HCT116 (cell line): Measurements from ENCODE around the gene DMBX1. TPM values are rescaled to one million over a fixed set of nuclear protein-coding genes. Genes with fewer than 3 reads are reported as not detected.

Experiments used
- ATAC-seq: fragments of 200-7000 bp; cut with Tn5 transposase; 2 replicates; pipeline ENCODE4 v1.9.1; 2020; ENCODE audit warnings: mild to moderate bottlenecking, moderate library complexity
- BruUV-seq: library from RNA; stranded (reverse); fragments of 400-500 nt; replicated peaks from 2 replicates; lab custom pipeline; 2021; lab: Mats Ljungman, UMichigan
- CTCF ChIA-PET: fragments of 300-600 bp; sonication (Branson Sonifier 250); formaldehyde crosslinking; loops from one replicate; lab custom pipeline; 2021; ENCODE audit warnings: antibody characterized with exemption; lab: Charles Lee
- POLR2A ChIA-PET: fragments of 300-600, 350-600 bp; sonication (Branson Sonifier 250); formaldehyde crosslinking; loops from one replicate; lab custom pipeline; 2021; ENCODE audit warnings: antibody characterized with exemption; lab: Charles Lee
- RAD21 ChIA-PET, 2 experiments: fragments of 300-600 bp; sonication (Branson Sonifier 250); formaldehyde crosslinking; loops; one replicate each; lab custom pipeline; 2023; ENCODE audit warnings: low total read pairs in 2 of 2; ENCODE audit not compliant: uncharacterized antibody in 2 of 2, unreplicated experiment in 2 of 2, low non-redundant PET in 1 of 2; lab: Charles Lee
- DNase-seq: peaks from one replicate; pipeline ENCODE4 v3.0.0-alpha.2; 2010; ENCODE audit warnings: low read depth, low spot score
- H2AFZ ChIP-seq: fragments of 200-600 bp; shearing (Covaris generic), sonication (generic); 2 replicates; pipeline ENCODE4 v1.6.1; 2017; ENCODE audit warnings: low read depth, mixed run types, mixed read lengths, antibody characterized with exemption, low read length; ENCODE audit not compliant: poor library complexity, severe bottlenecking
- H3K27ac ChIP-seq: 2 replicates; pipeline ENCODE4 v1.5.1; 2012; ENCODE audit warnings: low read depth, low read length
- H3K27me3 ChIP-seq: fragments of 200-600 bp; sonication (generic); 2 replicates; pipeline ENCODE4 v1.6.1; 2016; ENCODE audit warnings: mixed run types, low read length, mixed read lengths; ENCODE audit not compliant: insufficient read depth
- H3K36me3 ChIP-seq, 2 experiments: fragments of 200-500 bp in 1 of 2; fragments of 200-600 bp in 1 of 2; sonication (Bioruptor generic) in 1 of 2; sonication (generic) in 1 of 2; 2 replicates each; pipeline versions ENCODE4 v1.5.1 to v1.6.1; 2014 to 2016; ENCODE audit warnings: low read length in 2 of 2, inconsistent platforms in 1 of 2, mixed read lengths in 1 of 2, mixed run types in 1 of 2; ENCODE audit not compliant: insufficient read depth in 2 of 2, control insufficient read depth in 1 of 2
- H3K4me1 ChIP-seq, 2 experiments: fragments of 200-600 bp in 1 of 2; sonication (generic) in 1 of 2; 2 replicates each; pipeline versions ENCODE4 v1.5.1 to v1.6.1; 2012 to 2017; ENCODE audit warnings: low read length in 2 of 2, inconsistent platforms in 1 of 2, mild to moderate bottlenecking in 1 of 2, mixed read lengths in 1 of 2, mixed run types in 1 of 2, moderate library complexity in 1 of 2; ENCODE audit not compliant: insufficient read depth in 2 of 2, control insufficient read depth in 1 of 2
- H3K4me2 ChIP-seq: fragments of 200-600 bp; sonication (generic); 2 replicates; pipeline ENCODE4 v1.6.1; 2017; ENCODE audit warnings: mixed run types, low read length, mixed read lengths
- H3K4me3 ChIP-seq, 2 experiments: fragments of 200-600 bp in 1 of 2; sonication (generic) in 1 of 2; replicated peaks in 1 of 2; 2 replicates each; pipeline ENCODE4 v1.5.1; 2011 to 2016; ENCODE audit warnings: low read length in 2 of 2, control low read depth in 1 of 2, low read depth in 1 of 2, mild to moderate bottlenecking in 1 of 2, mixed read lengths in 1 of 2, mixed run types in 1 of 2
- H3K79me2 ChIP-seq: fragments of 200-600 bp; sonication (generic); 2 replicates; pipeline ENCODE4 v1.6.1; 2017; ENCODE audit warnings: mild to moderate bottlenecking, mixed run types, low read length, moderate library complexity, mixed read lengths; ENCODE audit not compliant: insufficient read depth
- H3K9ac ChIP-seq: fragments of 200-600 bp; sonication (generic); 2 replicates; pipeline ENCODE4 v1.6.1; 2016; ENCODE audit warnings: low read length, mixed read lengths
- H3K9me2 ChIP-seq: fragments of 200-600 bp; sonication (generic), shearing (Covaris generic); 2 replicates; pipeline ENCODE4 v1.6.1; 2017; ENCODE audit warnings: mixed run types, mild to moderate bottlenecking, moderate library complexity; ENCODE audit not compliant: insufficient read depth
- H3K9me3 ChIP-seq, 2 experiments: fragments of 200-500 bp in 1 of 2; fragments of 200-600 bp in 1 of 2; sonication (Bioruptor generic) in 1 of 2; sonication (generic) in 1 of 2; 2 replicates each; pipeline ENCODE4 v1.6.1; 2014 to 2017; ENCODE audit warnings: low read length in 2 of 2, mixed read lengths in 2 of 2, inconsistent platforms in 1 of 2, low read depth in 1 of 2, mild to moderate bottlenecking in 1 of 2, mixed run types in 1 of 2, moderate library complexity in 1 of 2; ENCODE audit not compliant: control insufficient read depth in 1 of 2, insufficient read depth in 1 of 2
- H4K20me1 ChIP-seq: fragments of 200-600 bp; sonication (generic), shearing (Covaris generic); 2 replicates; pipeline ENCODE4 v1.6.1; 2017; ENCODE audit warnings: mixed run types, mild to moderate bottlenecking, moderate library complexity; ENCODE audit not compliant: insufficient read depth
- ATF3 ChIP-seq: IDR thresholded peaks from 2 replicates; pipeline ENCODE4 v1.6.1; 2012
- CBX3 ChIP-seq: IDR thresholded peaks from 2 replicates; pipeline ENCODE4 v1.6.1; 2012; ENCODE audit warnings: low read depth
- CEBPB ChIP-seq: IDR thresholded peaks from 2 replicates; pipeline ENCODE4 v1.6.1; 2012; ENCODE audit warnings: low read depth
- CTCF ChIP-seq, 3 experiments: fragments of 200-600 bp in 1 of 3; sonication (generic) in 1 of 3; IDR thresholded peaks in 2 of 3; conservative IDR thresholded peaks in 1 of 3; 2 replicates each; pipeline ENCODE4 v1.5.1; 2012 to 2017; ENCODE audit warnings: low read depth in 2 of 3, low read length in 2 of 3, antibody characterized with exemption in 1 of 3, borderline replicate concordance in 1 of 3, control low read depth in 1 of 3, mild to moderate bottlenecking in 1 of 3, mixed read lengths in 1 of 3, mixed run types in 1 of 3, moderate library complexity in 1 of 3; ENCODE audit not compliant: insufficient read depth in 1 of 3
- EGR1 ChIP-seq: IDR thresholded peaks from 2 replicates; pipeline ENCODE4 v1.6.1; 2012; ENCODE audit warnings: low read depth
- ELF1 ChIP-seq: IDR thresholded peaks from 2 replicates; pipeline ENCODE4 v1.6.1; 2012; ENCODE audit warnings: low read depth, borderline replicate concordance
- EZH2 ChIP-seq: fragments of 200-600 bp; sonication (generic); IDR thresholded peaks from 2 replicates; pipeline ENCODE4 v1.6.1; 2017; ENCODE audit warnings: antibody characterized with exemption, mixed run types
- EZH2phosphoT487 ChIP-seq: fragments of 200-600 bp; IDR thresholded peaks from 2 replicates; pipeline ENCODE4 v1.6.1; 2018; ENCODE audit warnings: antibody characterized with exemption, borderline replicate concordance
- FOSL1 ChIP-seq: IDR thresholded peaks from 2 replicates; pipeline ENCODE4 v1.6.1; 2012; ENCODE audit warnings: low read depth
- MAX ChIP-seq: IDR thresholded peaks from 2 replicates; pipeline ENCODE4 v1.6.1; 2012
- POLR2A ChIP-seq: IDR thresholded peaks from 2 replicates; pipeline ENCODE4 v1.7.0; 2011; ENCODE audit warnings: borderline replicate concordance; ENCODE audit not compliant: insufficient read depth, insufficient read length; ENCODE audit errors: extremely low read depth
- POLR2AphosphoS5 ChIP-seq: IDR thresholded peaks from 2 replicates; pipeline ENCODE4 v1.6.1; 2011; ENCODE audit warnings: mild to moderate bottlenecking, low read depth, low read length, moderate library complexity
- RAD21 ChIP-seq: IDR thresholded peaks from 2 replicates; pipeline ENCODE4 v1.6.1; 2012; ENCODE audit warnings: low read depth, mild to moderate bottlenecking
- SP1 ChIP-seq: IDR thresholded peaks from 2 replicates; pipeline ENCODE4 v1.6.1; 2012; ENCODE audit warnings: low read depth
- SRF ChIP-seq: IDR thresholded peaks from 2 replicates; pipeline ENCODE4 v1.6.1; 2012; ENCODE audit warnings: low read depth
- YY1 ChIP-seq: IDR thresholded peaks from 2 replicates; pipeline ENCODE4 v1.6.1; 2011; ENCODE audit warnings: low read length, low read depth, moderate library complexity, mild to moderate bottlenecking; ENCODE audit not compliant: insufficient replicate concordance; ENCODE audit errors: extremely low read depth
- ZFX ChIP-seq: fragments of 450-650 bp; IDR thresholded peaks from 2 replicates; pipeline ENCODE4 v1.6.1; 2017
- ZNF274 ChIP-seq: fragments of 200-500 bp; sonication (Bioruptor generic); IDR thresholded peaks from 2 replicates; pipeline ENCODE4 v1.6.1; 2014; ENCODE audit warnings: mild to moderate bottlenecking, low read depth, low read length, inconsistent platforms
- intact Hi-C: fragments of 100-400 bp; cut with micrococcal nuclease; formaldehyde crosslinking; loops from 2 replicates; pipeline ENCODE4 v1.10.0; 2022
- total RNA-seq: library from RNA; stranded (reverse); gene quantifications from one replicate; pipeline ENCODE4 v1.2.1, GENCODE V29; 2021; ENCODE audit not compliant: unreplicated experiment

The DMBX1 gene
- total RNA-seq, 1 experiment from 2014 or later, result 4.3 TPM

- Histone ChIP-seq H3K4me1 (no peaks in the 10 kb centered on the region), H4K20me1 (no peaks in the 10 kb centered on the region), H3K4me3 (no peak overlapping the region), H3K9me2 (no peaks in the 10 kb centered on the region), H3K36me3 (no peaks in the 10 kb centered on the region), H2AFZ (no peak overlapping the region), H3K27ac (no peak overlapping the region), H3K9ac (no peak overlapping the region), H3K79me2 (no peaks in the 10 kb centered on the region), H3K27me3 (no peaks in the 10 kb centered on the region), H3K4me2 (no peak overlapping the region), H3K9me3 (no peaks in the 10 kb centered on the region)
- no peak for TF ChIP-seq CBX3
- no peak for TF ChIP-seq POLR2AphosphoS5
- TF ChIP-seq EZH2, result no peak
- TF ChIP-seq EGR1, result no peak
- TF ChIP-seq ATF3, result no peak
- TF ChIP-seq EZH2phosphoT487, result no peak
- DNase-seq (no peak), ATAC-seq (no peak)
- BruUV-seq, result no TSS peak
- ChIA-PET POLR2A (no interaction called here), CTCF (no interaction called here), RAD21 (no interaction called here)
- intact Hi-C loops, result no loop called here
Measured at GRCh38 chr1:46497665-46498064, 8.0 kb downstream of the DMBX1 start.

GRCh38 chr1:46501528-46501927, 11.9 kb downstream of the DMBX1 start:
- Histone ChIP-seq H3K27me3 (no peaks in the 10 kb centered on the region), H3K4me2 (no peak overlapping the region), H2AFZ (no peak overlapping the region), H3K79me2 (no peaks in the 10 kb centered on the region), H3K4me1 (no peaks in the 10 kb centered on the region), H3K9me3 (no peaks in the 10 kb centered on the region), H3K4me3 (no peak overlapping the region), H3K9ac (no peak overlapping the region), H3K9me2 (no peaks in the 10 kb centered on the region), H3K27ac (no peak overlapping the region), H3K36me3 (no peaks in the 10 kb centered on the region), H4K20me1 (no peaks in the 10 kb centered on the region)
- no TSS peak for BruUV-seq
- ATAC-seq (no peak), DNase-seq (no peak)
- intact Hi-C loops, result no loop called here
- RAD21 ChIA-PET, result no interaction called here
- POLR2A ChIA-PET, result no interaction called here
- CTCF ChIA-PET, result interaction anchor here (1.8 kb wide), 1 partner anchor 14 kb away, joined by 4 read pairs; no protein-coding TSS in a partner anchor
- TF ChIP-seq CBX3, result no peak
- no peak for TF ChIP-seq ZFX
- no peak for TF ChIP-seq SRF
- TF ChIP-seq YY1, result no peak
- no peak for TF ChIP-seq ELF1
- TF ChIP-seq POLR2AphosphoS5, result no peak
- no peak for TF ChIP-seq FOSL1
- no peak for TF ChIP-seq ZNF274
- TF ChIP-seq SP1, result no peak
- no peak for TF ChIP-seq EZH2
- no peak for TF ChIP-seq CEBPB
- no peak for TF ChIP-seq EGR1
- no peak for TF ChIP-seq POLR2A
- TF ChIP-seq CTCF (IDR thresholded peaks at IDR 0.05 in 2 of 3, conservative IDR thresholded peaks at IDR 0.05 in 1 of 3; ENCODE audit: borderline replicate concordance in 1 of 3, insufficient read depth in 1 of 3, low read depth in 2 of 3, low read length in 2 of 3), result no peak
- TF ChIP-seq RAD21, result no peak
- no peak for TF ChIP-seq ATF3
- no peak for TF ChIP-seq MAX
